ENCODE results near the gene SLC5A10.
A peak's percentile ranks its signal among the peaks of the same experiment; 100 is the strongest.
"Not testable (repeated sequence)": the region's sequence is repeated elsewhere in the genome, so short reads cannot be mapped to it uniquely, and the experiment has no call there.

SLC5A10 gene

GRCh38 chr17:18947866-18948265 is 4.1 kb upstream of the SLC5A10 start:
- no peak for DNase-seq (ENCODE audit: low spot score)

GRCh38 chr17:18948476-18949006 is 3.4 kb upstream of the SLC5A10 start:
- DNase-seq (ENCODE audit: low spot score), result no peak

GRCh38 chr17:18949566-18949965 is 2.4 kb upstream of the SLC5A10 start:
- no peak for DNase-seq (ENCODE audit: low spot score)

GRCh38 chr17:18950346-18950745 is 1.6 kb upstream of the SLC5A10 start:
- no peak for DNase-seq (ENCODE audit: low spot score)

GRCh38 chr17:18950944-18951905 is 740 bp upstream of the SLC5A10 start:
- no peak for DNase-seq (ENCODE audit: low spot score)

- no peak for DNase-seq (ENCODE audit: low spot score)
Measured at GRCh38 chr17:18953231-18953728, 1.3 kb downstream of the SLC5A10 start.

- no peak for DNase-seq (ENCODE audit: low spot score)
Measured at GRCh38 chr17:18954321-18954720, 2.4 kb downstream of the SLC5A10 start.

- DNase-seq (ENCODE audit: low spot score), result no peak
Measured at GRCh38 chr17:18955009-18955408, 3.0 kb downstream of the SLC5A10 start.

- DNase-seq (ENCODE audit: low spot score), result not testable (repeated sequence)
Measured at GRCh38 chr17:18956021-18956420, 4.1 kb downstream of the SLC5A10 start.

GRCh38 chr17:18956581-18956980 is 4.6 kb downstream of the SLC5A10 start:
- no peak for DNase-seq (ENCODE audit: low spot score)

- DNase-seq (ENCODE audit: low spot score), result no peak
Measured at GRCh38 chr17:18957831-18958230, 5.9 kb downstream of the SLC5A10 start.

GRCh38 chr17:18958611-18959010 is 6.6 kb downstream of the SLC5A10 start:
- no peak for DNase-seq (ENCODE audit: low spot score)

- DNase-seq (ENCODE audit: low spot score), result no peak
Measured at GRCh38 chr17:18959071-18959844, 7.3 kb downstream of the SLC5A10 start.

GRCh38 chr17:18959845-18960240 is 7.9 kb downstream of the SLC5A10 start:
- DNase-seq (ENCODE audit: low spot score), result no peak

- DNase-seq (ENCODE audit: low spot score), result no peak
Measured at GRCh38 chr17:18960241-18960665, 8.3 kb downstream of the SLC5A10 start.

- DNase-seq (ENCODE audit: low spot score), result peak; percentile 48
Measured at GRCh38 chr17:18960803-18961511, 9.0 kb downstream of the SLC5A10 start.

- DNase-seq (ENCODE audit: low spot score), result no peak
Measured at GRCh38 chr17:18961634-18962493, 9.9 kb downstream of the SLC5A10 start.

GRCh38 chr17:18962494-18962815 is 10.5 kb downstream of the SLC5A10 start:
- no peak for DNase-seq (ENCODE audit: low spot score)

- DNase-seq (ENCODE audit: low spot score), result no peak
Measured at GRCh38 chr17:18963126-18964017, 11.4 kb downstream of the SLC5A10 start.

GRCh38 chr17:18964018-18964351 is 12.0 kb downstream of the SLC5A10 start:
- DNase-seq (ENCODE audit: low spot score), result no peak
